NCI-H146 (cell line): ENCODE results near the gene C5orf58.

Source experiments
- DNase-seq: peaks from one replicate; lab custom pipeline; 2025; lab: John Stamatoyannopoulos, UW

C5orf58 gene, protein sequence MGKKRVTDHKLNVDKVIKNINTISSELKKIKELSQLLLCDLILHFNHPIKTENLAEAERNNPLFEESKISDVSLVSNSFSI

DNA sequence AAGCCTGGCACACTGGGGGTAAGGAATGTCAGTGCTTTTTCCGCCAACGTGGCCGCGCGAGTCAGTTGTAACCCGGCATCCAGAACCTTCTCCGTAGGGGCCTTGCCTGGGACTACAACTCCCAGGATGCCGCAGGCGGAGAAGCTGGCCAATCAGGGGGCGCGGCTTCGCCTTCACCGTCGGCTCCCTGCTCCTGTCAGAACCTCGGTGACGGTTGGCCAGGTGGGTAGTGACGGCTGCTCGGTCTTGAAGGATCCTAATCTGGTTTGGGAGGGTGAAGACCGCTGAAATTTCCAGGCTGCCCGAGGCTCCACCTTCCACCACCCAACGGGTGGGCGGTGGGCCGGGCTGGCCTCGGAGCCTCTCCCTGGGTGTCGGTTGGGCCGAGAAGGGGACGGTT is at the start of gene C5orf58:
Gene C5orf58 (plus strand): TSS at position 200 of the 400 bp plus-strand sequence. CDS start 1,992 bp downstream, outside the sequence.
- DNase-seq: no peak

DNA sequence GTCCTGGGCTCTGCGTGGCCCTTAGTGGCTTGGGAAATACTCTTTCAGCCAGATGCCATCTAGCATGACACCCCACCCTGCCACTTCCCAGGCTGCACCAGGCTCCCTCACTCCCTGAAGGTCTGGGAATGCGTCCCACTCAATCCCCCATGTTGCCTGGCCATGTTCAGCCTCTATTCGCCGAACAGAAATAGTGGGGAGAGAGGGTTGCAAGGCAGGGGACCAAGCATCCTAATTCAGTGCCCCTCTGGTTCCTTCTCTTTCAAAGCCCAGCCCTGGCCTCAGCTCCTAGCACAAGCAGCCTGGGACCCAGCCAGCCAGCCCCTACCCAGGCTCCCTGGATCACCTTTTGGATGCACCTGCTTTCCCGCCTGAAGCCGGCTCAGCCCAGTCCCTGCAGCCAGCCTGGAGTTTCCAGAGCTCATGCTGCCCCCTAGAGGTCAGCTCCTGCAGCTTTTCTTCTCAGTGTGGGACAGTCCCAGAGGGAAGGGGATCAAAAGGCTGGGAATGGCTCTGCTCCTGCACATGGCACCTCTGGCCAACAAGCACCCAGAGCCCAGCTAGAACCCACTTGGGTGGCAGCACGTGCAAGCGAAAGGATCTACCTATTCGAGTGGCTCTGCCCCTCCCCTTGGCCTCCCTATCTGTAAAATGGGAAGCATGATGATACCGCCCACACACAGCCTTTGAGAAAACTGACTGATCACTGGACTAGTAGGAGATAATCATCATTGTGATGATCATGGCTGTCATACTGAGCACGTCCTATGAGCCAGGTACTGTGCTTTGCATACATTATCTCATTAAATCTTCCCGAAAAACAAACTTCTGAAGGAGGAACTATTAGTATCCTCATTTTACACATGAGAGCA is 48.7 kb upstream of the C5orf58 start:
- no peak for DNase-seq

DNA sequence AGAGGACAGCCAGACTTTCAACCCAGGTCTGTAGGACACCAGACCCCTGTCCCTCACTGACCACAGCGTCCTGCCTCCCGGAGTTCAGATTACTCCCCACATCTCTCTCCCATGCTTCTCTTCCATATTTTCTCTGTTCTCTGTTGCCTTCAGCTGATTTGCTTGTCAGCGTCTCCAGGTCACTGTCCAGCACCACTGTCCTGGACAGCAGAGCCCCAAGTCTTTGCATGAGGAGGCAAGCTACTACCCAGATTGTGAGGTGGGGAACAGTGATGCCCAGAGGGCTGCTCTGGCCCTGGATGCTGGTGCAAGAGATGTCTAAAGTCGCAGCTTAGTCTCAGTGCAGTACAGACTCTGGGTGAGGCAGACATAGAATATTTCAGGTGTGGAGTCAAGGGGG is 48.0 kb upstream of the C5orf58 start:
- DNase-seq: no peak

DNA sequence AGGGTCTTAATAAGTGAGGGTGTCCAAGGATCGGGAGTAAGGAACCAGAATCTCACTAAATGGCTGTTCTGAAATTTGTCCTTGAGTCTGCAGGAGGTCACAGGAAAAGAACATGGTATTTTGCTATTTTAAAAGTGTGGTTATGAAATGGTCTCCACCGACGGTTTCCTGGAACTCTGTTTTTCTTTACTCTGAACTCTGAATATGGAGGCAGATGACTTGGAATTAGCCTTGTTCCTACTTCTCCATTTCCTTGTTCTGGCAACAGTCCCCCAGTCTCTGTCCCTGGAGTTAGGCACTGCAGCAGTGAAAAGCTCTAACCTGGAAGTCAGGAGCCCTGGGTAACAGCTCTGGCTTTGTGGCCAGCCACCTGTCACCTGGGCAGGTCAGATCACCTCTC is 46.6 kb upstream of the C5orf58 start:
- DNase-seq: no peak

DNA sequence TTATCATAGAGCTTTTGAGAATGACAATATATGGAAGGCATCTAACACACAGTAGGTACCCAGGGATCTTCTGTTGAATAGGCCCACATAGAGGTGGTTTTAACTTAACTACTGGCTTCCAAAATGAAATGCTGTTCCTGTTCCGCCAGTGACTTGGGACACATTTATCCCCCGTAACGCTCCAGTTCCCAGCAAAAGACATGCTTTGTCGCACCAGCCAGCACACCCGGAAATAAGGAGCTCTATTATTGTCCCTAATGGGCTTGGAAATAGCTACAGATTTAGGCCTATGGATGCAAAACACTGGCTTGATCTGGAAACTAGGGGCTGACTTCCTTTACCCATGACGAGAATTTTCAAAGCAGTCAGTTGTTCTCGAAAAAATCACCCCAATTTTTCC is 45.9 kb upstream of the C5orf58 start:
- DNase-seq: no peak

DNA sequence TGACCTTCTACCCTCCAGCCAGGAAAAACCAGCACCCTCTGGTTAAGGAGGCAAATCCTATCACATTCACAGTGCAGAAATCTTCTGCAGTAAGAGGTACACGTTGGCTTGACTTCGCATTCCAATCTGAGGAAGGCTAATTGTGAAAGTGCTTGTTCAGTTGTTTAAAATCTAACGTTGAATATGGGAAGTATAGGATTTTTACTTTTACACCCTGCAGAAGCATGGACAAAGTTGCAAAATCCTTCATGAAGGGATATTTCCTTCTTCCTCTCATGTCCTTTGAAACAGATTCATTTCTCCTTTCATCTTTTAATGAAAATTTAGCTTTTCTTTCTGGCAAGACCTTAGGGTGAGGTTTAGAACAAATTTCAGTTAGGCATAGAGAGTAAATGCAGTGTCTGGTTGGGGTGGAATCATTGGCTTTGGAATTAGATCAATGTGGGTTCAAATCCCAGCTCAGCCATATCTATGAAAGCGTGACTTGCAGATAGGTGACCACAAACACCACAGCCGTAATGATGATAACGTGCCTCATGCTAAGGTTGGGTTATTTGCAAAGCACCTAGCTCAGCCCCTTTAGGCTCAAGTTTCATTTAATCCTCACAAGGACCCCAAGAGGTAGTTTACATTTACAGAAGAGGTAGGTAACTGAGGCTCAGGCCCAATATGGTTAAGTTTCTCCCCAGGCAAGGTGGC is 42.2 kb upstream of the C5orf58 start:
- DNase-seq: no peak

DNA sequence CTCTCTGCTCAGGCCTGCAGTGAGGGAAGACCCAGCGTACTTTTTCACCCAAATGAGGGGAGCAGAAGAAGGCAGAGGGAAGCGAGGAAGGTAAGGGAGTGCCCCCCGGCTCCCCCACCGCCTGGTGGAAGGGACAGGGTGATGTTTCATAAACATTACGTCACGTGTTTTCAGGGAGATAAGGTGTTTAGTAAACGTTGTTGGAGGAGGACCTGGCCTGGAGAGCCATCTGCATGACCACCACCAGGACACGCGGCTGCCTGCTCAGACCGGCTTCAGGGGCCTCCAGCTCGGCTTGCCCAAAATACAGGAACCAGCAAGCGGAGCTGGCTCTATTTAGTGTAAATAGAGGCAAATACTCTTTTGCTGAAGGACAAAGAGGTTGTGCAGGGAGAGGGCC is 40.0 kb upstream of the C5orf58 start:
- no peak for DNase-seq

DNA sequence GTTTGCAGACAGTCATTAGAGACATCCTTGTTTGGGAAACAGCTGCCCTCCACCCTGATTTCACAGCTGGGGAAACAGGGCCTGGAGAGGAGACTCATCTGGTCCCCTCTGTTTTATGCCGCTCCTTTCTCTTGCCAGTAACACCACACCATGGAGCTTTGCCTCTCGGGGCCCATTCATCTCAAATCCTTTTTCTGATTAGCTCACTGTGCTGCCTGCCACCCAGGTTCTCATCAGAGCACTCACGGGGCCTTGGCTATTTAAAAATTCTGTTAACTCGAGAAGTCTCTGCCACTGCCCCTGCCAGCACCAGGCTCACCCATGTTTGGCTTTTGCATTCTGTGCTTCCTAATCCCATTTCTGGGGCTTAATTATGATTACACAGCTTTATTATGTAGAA is 36.8 kb upstream of the C5orf58 start:
- DNase-seq: no peak

DNA sequence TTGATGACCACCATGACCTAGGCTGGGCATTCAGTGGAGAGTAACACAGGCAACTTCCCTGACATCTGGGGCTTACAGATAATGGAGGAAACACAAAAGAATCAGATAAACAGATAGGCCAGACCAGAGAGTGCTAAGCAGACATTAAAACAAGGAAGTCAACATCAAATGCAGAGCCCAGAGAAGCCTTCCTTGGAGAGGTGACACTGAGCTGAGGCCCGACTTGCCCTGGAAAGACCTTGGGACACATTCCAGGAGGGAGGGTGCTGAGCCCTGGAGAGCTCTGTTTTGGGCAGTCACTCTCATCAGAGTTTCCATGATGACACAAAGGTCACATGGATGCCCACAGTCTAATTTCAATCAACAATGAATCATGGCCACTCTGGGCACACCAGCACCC is 31.9 kb upstream of the C5orf58 start:
- no peak for DNase-seq

DNA sequence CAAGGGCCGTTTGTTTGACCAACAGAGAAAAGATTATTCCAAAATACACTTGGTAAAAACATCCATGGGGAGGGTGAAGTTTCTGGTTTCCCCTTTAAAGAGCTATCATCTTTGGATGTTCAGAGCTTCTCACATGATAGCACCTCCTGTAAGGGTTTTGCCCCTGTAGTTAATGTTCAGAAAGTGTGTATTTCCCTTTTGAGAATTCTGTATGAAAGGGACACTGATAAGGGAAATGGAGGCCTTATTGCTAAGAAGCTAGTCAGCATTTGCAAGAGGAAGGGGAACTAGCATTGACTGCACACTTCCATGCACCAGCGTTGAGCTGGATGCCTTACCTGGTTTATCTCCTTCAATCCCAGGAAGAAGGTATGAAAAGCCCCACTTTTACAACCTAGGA is 31.5 kb upstream of the C5orf58 start:
- DNase-seq: no peak

DNA sequence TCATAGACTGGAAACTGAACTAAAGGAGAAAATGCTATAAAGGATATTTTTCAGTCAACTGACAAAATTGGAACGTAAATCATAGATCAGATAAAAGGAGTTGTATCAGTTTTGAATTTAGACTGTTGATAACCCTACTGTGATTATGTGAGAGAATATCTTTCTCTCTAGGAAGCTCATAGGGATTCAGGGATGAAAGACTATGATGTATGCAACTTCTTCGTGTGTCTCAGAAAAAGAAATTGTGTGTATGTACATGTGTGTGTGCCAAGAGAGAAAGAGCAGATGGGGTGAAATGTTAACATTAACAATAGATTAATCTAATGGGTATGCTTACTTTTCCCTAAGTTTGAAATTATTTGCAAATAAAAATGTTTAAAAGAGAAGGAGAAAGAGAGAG is 30.7 kb upstream of the C5orf58 start:
- DNase-seq: no peak

DNA sequence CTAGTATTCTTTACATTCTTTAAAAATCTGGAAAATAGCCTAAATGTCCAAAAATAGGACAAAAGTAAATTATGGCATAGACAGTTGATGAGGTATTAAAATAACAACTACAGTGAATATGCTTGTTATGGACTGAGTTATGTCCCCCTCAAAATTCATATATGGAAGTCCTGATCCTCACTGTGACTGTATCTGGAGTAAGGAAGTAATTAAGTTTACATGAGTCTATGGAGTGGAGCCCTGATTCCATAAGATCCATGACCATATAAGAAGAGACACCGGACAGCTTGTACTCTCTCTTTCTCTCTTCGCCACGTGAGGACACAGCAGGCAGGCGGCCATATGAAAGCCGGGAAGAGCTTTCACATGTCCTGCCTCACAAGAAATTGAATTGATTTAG is 28.6 kb upstream of the C5orf58 start:
- no peak for DNase-seq

DNA sequence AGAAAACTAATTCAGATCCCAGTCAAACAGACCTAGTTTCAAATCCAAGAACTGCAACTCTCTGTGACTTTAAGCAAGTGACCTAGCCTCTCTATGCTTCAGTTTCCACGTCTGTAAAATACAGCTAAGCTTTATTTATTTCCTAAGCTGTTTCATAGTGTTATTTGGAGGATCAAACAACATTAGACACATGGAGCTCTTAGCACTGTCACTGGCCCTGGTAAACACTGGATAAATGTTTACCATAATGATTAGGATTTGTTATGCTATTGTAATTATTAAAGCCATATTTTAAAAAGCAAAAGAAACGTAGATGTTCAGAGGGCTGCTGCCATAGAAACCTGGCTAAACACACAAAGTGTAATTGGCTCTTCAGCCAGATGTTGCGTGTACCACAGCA is 26.6 kb upstream of the C5orf58 start:
- DNase-seq: no peak

DNA sequence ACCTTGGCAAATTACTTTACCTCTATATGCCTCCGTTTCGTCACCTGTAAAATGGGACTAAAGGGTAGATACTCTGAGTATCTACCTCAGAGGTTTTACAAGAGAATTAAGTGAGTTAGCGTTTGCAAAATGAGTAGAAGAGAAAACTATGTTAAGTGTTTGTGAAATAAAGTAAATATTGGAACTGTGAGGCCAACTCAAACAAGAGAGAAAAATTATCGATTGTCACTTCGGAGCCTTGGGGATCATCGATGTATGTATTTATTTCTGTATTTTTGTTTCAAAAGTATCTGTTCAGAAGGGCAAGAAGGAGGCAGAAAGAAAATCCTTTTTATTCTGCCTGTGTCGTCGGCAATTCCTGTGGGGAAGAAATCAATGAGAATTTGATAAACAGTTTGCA is 25.8 kb upstream of the C5orf58 start:
- no peak for DNase-seq

DNA sequence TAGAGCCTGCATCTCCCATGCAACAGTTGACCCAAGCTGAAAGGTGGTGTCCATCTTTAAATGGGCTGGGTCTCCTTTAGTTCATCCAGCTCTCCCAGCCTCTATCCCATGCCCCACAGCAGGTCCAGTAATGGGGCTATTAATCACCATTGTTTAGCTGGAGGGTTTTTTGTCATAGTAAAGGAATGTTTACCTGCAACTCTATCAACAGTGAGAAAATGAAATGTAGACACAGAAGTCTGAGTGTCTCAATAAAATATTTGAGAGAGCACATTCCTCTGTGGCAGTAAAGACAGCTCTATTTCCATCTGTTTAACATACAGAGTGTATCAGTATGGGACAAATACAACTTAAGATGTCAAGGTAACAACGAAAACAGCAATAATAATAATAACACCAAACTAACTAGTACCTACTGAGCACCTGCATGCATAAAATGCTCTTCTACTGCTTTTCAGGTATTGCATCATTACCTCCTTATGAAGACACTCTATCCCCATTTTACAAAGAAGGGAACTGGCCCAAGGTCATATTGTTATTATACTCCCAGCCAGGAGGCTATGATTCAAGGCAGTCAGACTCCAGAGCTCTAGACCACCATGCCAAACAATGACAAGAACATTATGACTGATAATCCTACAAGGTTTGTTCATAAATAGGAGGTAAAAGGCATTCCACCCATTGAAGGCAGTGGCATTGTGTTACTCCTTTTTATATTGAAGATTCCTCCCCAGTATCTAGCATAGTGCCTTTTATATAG is 21.0 kb upstream of the C5orf58 start:
- no peak for DNase-seq

DNA sequence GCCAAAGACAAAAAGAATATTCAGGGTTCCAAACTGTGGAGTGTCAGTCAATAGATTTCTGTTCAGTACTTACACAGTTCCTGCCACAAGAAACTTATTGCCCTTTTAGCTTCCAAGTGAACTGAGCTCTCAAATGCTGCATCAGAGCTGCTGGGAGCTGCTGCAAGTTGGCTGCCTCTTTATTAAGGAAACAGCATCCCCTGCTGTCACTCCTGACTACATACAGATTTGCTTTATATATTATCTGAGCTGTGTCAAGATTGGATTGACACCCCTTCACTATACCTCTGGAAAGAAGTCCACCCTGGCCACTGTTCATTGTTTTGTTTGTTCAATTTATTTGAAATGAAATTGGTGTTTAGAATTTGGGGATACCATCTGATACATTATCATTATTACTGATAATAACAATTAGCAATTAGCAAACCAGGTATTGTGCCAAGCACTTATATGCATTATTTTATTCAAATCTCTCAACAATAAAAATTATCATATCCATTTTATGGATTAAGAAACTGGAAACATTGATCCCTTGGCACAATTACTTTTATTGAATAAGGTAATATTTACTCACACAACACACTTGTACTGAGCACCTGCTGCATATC is 16.4 kb upstream of the C5orf58 start:
- no peak for DNase-seq

DNA sequence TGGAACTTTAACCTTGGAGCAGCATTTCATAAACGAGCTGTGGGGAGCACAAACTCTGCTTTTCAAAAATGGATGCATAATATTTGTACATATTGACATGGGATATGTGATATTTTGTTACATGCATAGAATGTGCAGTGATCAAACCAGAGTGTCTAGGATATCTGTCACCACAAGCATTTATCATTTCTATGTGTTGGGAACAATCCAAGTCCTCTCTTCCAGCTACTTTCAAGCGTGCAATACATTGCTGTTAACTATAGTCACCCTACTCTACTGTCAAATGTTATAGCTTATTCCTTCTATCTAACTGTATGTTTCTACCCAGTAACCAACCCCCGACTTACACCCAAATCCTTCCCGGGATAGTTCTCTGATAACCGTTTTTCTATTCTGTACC is 15.0 kb upstream of the C5orf58 start:
- DNase-seq: no peak

DNA sequence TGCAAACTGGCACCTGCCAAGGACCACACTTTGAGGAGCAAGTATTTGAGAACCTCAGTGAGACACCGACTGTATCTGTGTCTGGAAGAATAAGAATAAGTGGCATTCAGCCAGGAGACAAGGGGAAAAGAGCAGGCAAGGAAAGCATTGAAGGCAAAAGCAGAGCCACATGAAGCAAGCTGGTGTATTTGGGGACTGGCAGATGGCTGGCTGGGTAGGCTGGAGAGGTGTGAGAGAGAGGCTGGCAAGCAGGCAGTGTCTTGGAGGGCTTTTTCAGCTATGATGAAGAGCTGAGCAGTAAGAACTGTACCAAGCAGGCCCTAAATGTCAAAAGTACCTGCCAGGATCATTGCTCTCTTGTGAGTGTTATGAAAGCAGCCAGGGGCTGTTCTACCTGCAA is 14.1 kb upstream of the C5orf58 start:
- no peak for DNase-seq

DNA sequence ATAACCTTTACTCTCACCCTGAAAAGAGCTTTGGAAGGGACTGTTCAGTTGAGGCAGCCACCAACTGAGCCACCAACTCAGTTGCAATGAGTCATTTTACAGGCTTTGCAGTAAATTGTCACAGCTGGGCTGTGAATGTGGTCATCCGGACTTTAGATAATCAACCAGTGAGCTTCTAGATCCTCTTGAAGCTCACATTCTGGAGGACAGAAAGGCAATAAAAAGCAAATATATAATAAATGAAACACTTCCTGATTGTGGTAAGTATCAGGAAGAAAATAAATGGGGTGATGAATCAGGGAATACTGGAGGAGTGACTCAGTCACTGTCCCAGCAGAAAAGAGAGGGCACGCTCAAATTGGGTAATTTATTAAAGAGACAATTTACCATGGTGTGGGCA is 13.2 kb upstream of the C5orf58 start:
- no peak for DNase-seq

DNA sequence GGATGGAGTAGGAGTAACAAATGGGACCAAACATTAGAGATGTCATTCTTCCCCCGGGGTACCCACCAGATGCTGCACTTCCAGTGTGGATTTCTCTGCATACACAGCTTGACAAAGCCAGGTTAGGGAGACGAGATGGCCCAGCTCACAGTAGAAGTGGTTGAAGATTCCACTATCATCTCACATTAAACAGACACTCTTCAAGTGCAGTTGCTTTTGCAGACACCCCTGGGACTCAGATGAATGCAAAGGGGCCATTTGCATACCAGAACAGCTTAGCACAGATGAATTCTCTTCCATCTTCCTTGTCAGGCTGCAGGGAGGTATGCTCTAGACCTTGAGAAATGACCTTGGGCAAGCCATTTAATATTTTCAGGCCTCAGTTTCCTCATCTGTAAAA is 12.6 kb upstream of the C5orf58 start:
- no peak for DNase-seq

DNA sequence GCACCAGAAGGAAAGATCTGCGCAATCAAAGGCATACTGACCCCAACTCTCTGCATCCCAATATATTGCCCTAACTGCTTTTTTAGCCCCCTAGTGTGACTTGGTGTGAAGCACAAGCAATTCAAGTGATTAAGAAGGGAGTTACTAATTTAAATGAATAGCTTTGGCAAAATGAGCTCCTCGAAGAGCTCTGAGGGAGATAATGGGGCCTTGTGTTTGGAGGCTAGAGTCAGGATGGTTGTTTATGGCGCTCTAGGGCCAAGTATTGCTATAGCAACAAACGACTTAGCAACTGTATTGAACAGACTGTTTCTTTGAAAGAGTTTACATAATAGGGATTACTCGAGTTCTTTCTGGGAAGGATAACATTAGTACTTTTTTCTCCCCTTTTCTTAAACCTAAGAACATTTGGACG is 11.5 kb upstream of the C5orf58 start:
- no peak for DNase-seq

DNA sequence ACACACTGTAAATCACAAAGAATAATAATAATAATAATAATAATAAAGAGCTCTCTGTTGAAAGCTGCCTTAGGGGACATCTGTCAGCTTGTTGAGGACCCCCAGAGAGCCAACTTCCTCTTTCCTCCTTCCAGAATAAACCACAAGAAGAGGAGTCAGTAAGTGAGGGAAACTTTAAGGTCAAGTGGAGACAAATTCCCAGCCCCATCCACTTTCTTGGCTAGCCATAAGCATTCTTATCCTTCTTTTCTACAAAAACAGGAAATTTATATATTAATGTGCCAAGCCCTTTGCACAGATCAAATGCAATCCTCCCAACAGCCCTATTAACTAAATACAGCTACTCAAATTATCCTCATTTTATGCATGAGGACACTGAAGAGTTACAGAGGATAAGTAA is 9.4 kb upstream of the C5orf58 start:
- DNase-seq: no peak
